Hematopoietic multipotent progenitor cell (in vitro differentiated cells): ENCODE data around the gene NBAS. TPM values are rescaled to one million over a fixed set of nuclear protein-coding genes. Genes with fewer than 3 reads are reported as not detected.
"Not testable (repeated sequence)": the region's sequence is repeated elsewhere in the genome, so short reads cannot be mapped to it uniquely, and the experiment has no call there.

Experiments
- DNase-seq, 3 donors: peaks; one replicate each; pipeline ENCODE4 v3.0.0-alpha.2; 2011 to 2015; ENCODE audit warnings: low read depth in 2 of 3, low spot score in 2 of 3
- total RNA-seq: library from RNA; depleted of rRNA; stranded (reverse); fragments of >200 nt; gene quantifications from one replicate; pipeline ENCODE4 v1.2.3, GENCODE V29; 2012

NBAS gene
- total RNA-seq, 1 donor: 56.3 TPM

- DNase-seq: peak in 2 of 3 donors; percentile 32 to 50
Observed at GRCh38 chr2:15561574-15562344, 625 bp upstream of the NBAS start.

- DNase-seq: peak; percentile 10 to 18 (median 14)
Observed at GRCh38 chr2:15560140-15560987, 770 bp downstream of the NBAS start.

- no peak for DNase-seq
Observed at GRCh38 chr2:15559379-15560139, 1.6 kb downstream of the NBAS start.

GRCh38 chr2:15557887-15558311 is 3.2 kb downstream of the NBAS start:
- peak in 1 of 3 donors; percentile 13 for DNase-seq

GRCh38 chr2:15556311-15556930 is 4.7 kb downstream of the NBAS start:
- peak in 2 of 3 donors; percentile 39 to 75 for DNase-seq

DNA sequence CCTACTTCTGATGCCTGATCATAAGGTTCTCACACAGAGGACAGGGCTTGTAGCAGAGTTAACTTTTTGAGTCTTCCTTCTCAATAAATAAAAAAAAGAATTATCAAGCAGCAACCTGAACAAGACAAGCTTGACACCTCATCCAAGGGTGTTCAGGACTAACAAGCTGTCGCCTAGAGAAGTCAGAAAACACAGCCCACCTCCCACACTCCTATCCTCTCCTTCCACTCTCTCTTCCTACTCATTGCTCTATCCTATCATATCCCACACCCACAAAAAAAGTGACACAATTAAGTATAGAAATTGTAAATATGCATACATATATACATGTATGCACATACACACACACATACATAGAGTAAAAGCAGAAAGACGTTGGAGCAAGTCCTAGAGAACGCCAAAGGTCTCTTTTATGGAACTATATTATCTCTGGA is 5.4 kb downstream of the NBAS start:
- DNase-seq: no peak

DNA sequence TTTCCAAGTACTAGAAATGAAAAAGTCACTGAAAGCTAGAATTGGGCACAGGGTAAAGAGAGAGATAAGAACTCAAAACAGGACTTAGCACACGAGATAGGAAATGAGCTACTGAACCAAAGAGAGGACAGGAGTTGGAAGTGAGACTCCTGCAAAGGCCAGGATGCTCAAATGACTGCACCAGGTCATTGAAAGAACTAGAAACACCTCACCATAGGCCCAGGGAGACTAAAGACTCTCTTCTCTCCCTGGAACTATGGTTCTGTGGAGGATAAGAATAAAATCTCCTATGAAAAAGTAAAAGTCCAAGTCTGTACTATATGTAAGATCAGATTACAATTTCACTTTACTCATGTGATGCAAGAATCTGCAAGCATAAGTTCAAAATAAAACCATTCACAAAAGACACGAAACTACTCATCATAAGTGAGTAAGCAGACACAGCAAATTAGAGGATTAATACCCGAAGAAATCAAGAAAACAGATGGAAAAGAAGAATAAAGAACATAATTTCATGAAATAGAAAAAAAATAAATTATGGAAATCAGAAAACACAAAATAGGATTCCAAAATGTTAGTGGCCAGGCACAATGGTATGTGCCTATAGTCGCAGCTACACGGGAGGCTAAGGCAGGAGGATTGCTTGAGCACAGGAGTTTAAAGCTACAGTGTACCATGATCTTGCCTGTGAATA is 6.5 kb downstream of the NBAS start:
- no peak for DNase-seq

DNA sequence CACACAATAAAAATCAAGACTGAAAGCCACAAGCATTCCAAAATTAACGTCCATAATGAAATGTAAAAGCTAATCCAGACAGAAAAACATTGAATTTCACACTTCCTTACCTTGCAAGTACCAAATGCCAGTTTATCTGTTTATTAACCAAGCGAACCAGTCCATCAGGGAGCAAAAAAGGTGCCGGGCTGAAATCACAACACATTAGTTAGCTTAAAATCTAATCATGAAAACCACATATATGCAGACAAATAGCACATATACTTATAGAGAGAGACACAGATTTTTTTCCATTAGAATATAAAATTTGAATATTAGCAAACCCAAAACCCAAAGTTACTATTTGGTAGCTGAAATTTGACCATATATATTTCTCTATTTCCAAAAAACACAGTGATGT is 7.2 kb downstream of the NBAS start:
- no peak for DNase-seq

DNA sequence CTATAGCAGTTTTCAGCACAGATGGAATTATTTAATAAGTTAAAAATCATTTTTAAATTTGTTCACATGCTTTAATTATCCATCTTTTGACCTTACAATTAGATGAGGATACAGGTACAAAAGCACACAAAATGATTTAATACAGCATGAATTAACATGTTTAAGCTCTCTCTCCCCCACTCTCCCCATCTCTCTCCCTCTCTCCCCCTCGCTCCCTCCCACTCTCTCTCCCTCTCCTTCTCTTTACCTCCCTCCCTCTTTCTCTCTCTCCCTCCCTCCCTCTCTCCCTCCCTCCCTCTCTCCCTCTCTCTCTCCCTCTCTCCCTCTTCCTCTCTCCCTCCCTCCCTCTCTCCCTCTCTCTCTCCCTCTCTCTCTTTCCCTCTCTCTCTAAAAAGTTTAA is 7.6 kb downstream of the NBAS start:
- DNase-seq: no peak

GRCh38 chr2:15548974-15549373 is 12.2 kb downstream of the NBAS start:
- DNase-seq: no peak

- no peak for DNase-seq
Observed at GRCh38 chr2:15547115-15547876, 13.8 kb downstream of the NBAS start.

- no peak for DNase-seq
Observed at GRCh38 chr2:15546297-15547098, 14.6 kb downstream of the NBAS start.

DNA sequence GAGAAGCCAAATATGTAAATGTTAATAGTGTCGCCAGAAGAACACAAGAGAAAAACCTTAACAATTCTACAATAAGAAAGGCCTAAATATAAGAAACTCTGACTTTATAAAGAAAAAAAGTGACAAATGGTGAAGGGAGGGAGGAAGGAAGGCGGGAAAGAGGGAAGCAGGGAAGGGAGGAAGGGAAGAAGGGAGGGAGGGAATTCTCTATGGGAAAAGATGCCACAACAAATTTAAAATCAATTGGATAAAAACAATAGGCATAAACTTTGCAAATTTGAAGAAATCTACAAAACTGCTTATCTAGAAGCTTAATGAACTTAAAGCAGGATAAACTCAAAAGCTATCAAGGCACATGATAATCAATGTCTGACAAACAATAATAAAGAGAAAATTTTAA is 16.9 kb downstream of the NBAS start:
- DNase-seq: no peak

- DNase-seq: no peak
Observed at GRCh38 chr2:15543541-15543940, 17.6 kb downstream of the NBAS start.

DNA sequence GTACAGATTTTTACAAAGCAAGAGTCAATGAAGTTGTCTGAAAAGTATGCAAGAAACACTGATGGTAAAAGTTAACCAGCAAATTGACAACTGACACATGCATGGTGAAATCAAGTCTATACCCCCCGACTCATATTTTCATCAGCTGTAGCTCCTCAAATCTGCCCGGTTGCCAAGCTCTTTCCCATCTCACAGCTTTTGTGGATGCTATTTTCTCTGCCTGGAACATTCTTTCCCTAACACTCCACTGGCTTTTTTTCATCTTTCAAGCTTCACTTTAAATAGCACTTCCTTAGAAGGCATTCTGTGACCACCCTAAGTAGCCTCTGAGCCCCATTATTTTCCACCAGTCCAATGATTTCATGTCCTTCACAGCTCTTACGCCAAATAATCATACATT is 18.1 kb downstream of the NBAS start:
- DNase-seq: no peak

GRCh38 chr2:15542269-15542668 is 18.9 kb downstream of the NBAS start:
- not testable (repeated sequence) for DNase-seq

- not testable (repeated sequence) for DNase-seq
Observed at GRCh38 chr2:15540523-15540922, 20.6 kb downstream of the NBAS start.

DNA sequence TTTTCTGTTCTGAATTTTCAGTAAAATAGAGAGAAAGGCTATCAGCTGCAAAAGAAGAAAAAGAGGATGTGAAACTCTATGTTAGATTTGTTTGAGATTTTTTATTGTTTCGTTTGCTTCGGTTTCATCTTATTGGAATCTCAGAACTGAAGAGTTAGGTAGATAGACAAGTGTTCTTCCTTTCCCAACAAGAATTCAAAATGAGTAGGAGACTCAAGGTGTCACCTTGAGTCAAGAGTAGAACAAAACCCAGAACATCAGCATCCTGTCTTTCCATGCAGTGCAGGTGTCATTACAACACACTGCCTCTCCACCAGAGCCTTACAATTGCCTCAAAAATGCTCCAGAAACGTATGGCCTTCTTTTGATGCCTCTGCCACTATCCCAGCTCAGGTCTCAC is 21.1 kb downstream of the NBAS start:
- no peak for DNase-seq
